Head of caudate nucleus (tissue), 42 donors: ENCODE results near the gene NAV3.

Experiments used
- DNase-seq, 42 donors: peaks; one replicate each; pipeline versions ENCODE4 v3.0.0 to v3.0.0-alpha.2; 2020 to 2021; ENCODE audit warnings: mixed read lengths in 7 of 42
- intact Hi-C: fragments of 100-400 bp; cut with DNase I; formaldehyde crosslinking; loops from one replicate; pipeline ENCODE4 v1.15.0; 2022

Gene NAV3

GRCh38 chr12:78009031-78009430 is 178.3 kb downstream of the NAV3 start:
- DNase-seq, result no peak
- intact Hi-C loops, result no loop called here

- no peak for DNase-seq
- intact Hi-C loops, result no loop called here
Observed at GRCh38 chr12:78018171-78018910, 187.6 kb downstream of the NAV3 start.

- DNase-seq, result no peak
- intact Hi-C loops, result no loop called here
Observed at GRCh38 chr12:78018939-78019338, 188.2 kb downstream of the NAV3 start.

- no peak for DNase-seq
- intact Hi-C loops, result no loop called here
Observed at GRCh38 chr12:78028426-78028825, 197.7 kb downstream of the NAV3 start.

GRCh38 chr12:78034025-78034424 is 203.3 kb downstream of the NAV3 start:
- DNase-seq, result no peak
- intact Hi-C loops, result no loop called here

- DNase-seq, result peak in 39 of 42 donors; percentile 3 to 71 (median 33)
- intact Hi-C loops, result no loop called here
Observed at GRCh38 chr12:78035901-78036606, 205.4 kb downstream of the NAV3 start.

- peak in 9 of 42 donors; percentile 5 to 30 (median 8) for DNase-seq
- intact Hi-C loops, result no loop called here
Observed at GRCh38 chr12:78036874-78037273, 206.2 kb downstream of the NAV3 start.

GRCh38 chr12:78037707-78038106 is 207.0 kb downstream of the NAV3 start:
- no peak for DNase-seq
- intact Hi-C loops, result no loop called here

GRCh38 chr12:78038541-78038940 is 207.8 kb downstream of the NAV3 start:
- DNase-seq, result no peak
- intact Hi-C loops, result no loop called here

- DNase-seq, result no peak
- intact Hi-C loops, result no loop called here
Observed at GRCh38 chr12:78038986-78039385, 208.3 kb downstream of the NAV3 start.

- intact Hi-C loops, result no loop called here
- no peak for DNase-seq
Observed at GRCh38 chr12:78040111-78040510, 209.4 kb downstream of the NAV3 start.

GRCh38 chr12:78050790-78051189 is 220.1 kb downstream of the NAV3 start:
- intact Hi-C loops, result no loop called here
- DNase-seq, result no peak

GRCh38 chr12:78055545-78055944 is 224.9 kb downstream of the NAV3 start:
- no peak for DNase-seq
- intact Hi-C loops, result no loop called here

GRCh38 chr12:78057075-78057474 is 226.4 kb downstream of the NAV3 start:
- intact Hi-C loops, result no loop called here
- DNase-seq, result no peak

GRCh38 chr12:78060186-78060585 is 229.5 kb downstream of the NAV3 start:
- peak in 1 of 42 donors; percentile 10 for DNase-seq

GRCh38 chr12:78062786-78063185 is 232.1 kb downstream of the NAV3 start:
- intact Hi-C loops, result no loop called here
- DNase-seq, result peak in 6 of 42 donors; percentile 11 to 49 (median 22)

More at GRCh38 chr12:78060186-78060585, 229.5 kb downstream of the NAV3 start:
- intact Hi-C loops, result no loop called here

- no peak for DNase-seq
- intact Hi-C loops, result no loop called here
Observed at GRCh38 chr12:78081590-78082314, 251.1 kb downstream of the NAV3 start.

- no peak for DNase-seq
- intact Hi-C loops, result no loop called here
Observed at GRCh38 chr12:78085542-78086182, 255.0 kb downstream of the NAV3 start.

GRCh38 chr12:78086553-78087362 is 256.1 kb downstream of the NAV3 start:
- DNase-seq, result no peak
- intact Hi-C loops, result no loop called here
